ENCODE measurements around the gene TCP1.

The TCP1 gene

DNA sequence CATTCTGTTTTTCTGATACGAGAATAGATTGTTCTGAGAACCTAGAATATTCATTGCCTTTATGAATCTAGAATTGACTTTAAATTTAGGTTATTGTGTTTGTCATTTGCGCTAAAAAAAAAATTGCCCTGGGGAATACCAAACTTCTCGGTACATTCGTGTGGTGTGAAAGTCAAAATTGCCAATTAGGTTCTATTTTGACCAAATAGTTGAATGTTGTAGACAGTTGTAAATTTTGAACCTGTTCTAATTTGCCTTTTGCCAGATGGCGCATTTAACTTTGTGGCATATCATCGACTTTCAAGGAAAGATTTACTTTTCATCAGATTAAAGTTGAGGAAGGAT, 59.1 kb downstream of the TCP1 start:
- no peak for DNase-seq

DNA sequence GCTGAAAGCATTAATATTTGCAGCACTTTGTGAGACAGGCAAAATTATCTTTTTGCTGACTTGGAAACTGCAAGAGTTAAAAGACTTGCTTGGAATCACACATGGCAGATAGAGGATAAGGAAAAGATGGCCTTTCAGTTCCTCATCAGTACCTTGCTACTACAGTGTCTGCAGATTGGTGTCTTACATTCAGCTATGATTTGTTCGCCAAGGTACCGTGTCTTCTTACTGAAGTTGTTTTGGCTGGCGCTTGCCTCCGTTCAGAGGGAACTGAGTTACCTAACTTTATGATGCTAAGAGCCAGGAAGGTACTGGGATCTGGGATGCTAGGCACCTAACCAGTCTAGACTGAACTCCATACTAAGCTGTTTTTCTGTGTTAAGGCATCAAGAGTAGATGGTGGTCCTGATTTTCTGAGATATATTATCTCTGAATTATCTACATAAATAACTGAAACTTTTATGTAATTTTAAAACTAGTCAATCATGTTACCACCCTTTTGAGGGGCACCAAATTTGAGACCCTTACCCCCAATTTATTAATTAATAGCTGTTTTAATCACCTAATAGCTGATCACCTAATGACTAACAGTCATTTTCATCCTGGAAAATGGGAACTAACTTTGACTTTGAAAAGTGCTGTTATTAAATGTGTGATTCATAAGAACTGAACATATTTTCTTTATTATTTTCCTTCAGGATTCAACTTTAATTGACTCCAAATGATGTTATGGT, 59.6 kb downstream of the TCP1 start:
- no peak for DNase-seq

DNA sequence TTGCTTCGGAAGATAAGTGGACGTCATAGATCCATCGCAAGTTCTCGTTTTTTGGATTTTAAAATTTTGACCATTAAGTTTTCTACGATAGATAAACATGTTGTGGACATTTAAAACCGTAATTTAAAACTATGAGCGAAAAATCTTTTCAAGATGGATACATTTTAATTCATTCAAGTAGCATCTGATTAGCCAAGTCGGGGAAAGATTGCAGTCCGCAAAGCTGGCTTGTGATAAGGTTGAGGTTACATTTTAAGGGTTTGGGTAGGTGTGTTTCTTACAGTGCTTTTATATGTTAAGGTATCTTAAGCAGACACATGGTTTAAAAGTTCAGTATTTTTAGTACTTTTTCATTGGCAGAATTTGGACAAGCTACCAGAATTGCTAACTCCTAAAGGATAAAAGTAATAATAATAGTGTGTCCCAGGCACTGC, 60.9 kb downstream of the TCP1 start:
- DNase-seq, result no peak
